Thoracic aorta endothelial cell (primary cell): ENCODE results near the gene PPM1N. TPM values are rescaled to one million over a fixed set of nuclear protein-coding genes. Genes with fewer than 3 reads are reported as not detected.

Source experiments
- total RNA-seq: library from RNA; depleted of rRNA; stranded (reverse); fragments of >200 nt; gene quantifications from 2 replicates; pipeline ENCODE4 v1.2.3, GENCODE V29; 2012

PPM1N gene, protein sequence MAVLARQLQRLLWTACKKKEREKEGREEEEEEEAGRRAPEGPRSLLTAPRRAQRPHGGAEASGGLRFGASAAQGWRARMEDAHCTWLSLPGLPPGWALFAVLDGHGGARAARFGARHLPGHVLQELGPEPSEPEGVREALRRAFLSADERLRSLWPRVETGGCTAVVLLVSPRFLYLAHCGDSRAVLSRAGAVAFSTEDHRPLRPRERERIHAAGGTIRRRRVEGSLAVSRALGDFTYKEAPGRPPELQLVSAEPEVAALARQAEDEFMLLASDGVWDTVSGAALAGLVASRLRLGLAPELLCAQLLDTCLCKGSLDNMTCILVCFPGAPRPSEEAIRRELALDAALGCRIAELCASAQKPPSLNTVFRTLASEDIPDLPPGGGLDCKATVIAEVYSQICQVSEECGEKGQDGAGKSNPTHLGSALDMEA
- total RNA-seq: 1.5 and 2.1 TPM in 2 replicates

DNA sequence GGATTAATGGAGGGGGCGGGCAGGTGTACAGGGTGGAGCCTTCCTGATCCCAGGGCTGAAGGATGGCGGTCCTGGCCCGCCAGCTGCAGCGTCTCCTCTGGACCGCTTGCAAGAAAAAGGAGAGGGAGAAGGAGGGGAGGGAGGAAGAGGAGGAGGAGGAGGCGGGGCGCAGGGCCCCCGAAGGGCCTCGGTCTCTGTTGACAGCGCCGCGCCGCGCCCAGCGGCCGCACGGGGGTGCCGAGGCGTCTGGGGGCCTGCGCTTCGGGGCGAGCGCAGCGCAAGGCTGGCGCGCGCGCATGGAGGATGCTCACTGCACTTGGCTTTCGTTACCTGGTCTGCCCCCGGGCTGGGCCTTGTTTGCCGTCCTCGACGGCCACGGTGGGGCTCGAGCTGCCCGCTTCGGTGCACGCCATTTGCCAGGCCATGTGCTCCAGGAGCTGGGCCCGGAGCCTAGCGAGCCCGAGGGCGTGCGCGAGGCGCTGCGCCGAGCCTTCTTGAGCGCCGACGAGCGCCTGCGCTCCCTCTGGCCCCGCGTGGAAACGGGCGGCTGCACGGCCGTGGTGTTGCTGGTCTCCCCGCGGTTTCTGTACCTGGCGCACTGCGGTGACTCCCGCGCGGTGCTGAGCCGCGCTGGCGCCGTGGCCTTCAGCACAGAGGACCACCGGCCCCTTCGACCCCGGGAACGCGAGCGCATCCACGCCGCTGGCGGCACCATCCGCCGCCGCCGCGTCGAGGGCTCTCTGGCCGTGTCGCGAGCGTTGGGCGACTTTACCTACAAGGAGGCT is at the start of gene PPM1N:
Gene PPM1N, plus strand, starts transcription at position 33 of the 785 bp plus-strand sequence. Its CDS starts 30 bp downstream, at position 63.

DNA sequence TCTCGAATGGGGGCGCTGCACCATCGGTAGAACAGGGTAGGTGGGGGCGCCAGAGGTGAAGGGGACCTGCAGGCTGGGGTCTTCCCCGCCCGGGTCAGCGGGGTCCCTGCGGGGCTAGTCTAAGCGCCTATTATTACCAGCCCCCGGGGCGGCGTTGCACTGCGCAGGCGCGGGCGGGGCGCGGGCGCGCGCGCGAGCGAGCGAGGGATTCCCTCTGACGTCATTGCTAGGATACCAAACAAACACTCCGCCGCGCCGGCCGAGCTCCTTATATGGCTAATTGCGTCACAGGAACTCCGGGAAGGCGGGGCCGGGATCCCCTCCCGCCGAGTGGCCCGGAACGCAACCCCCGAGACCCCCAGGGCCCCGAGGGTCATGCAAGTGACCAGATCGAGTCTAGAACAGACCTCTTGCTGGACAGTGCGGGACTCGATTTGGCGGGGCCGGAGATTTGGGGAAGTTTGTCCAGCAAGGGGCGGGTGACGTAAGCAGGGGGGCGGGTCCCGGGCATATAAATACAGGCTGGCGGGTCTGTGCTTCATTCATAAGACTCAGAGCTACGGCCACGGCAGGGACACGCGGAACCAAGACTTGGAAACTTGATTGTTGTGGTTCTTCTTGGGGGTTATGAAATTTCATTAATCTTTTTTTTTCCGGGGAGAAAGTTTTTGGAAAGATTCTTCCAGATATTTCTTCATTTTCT is 30.6 kb upstream of the PPM1N start, which contains the start of gene FOSB:
Gene FOSB, plus strand, starts transcription at position 541 of the 703 bp plus-strand sequence. CDS start 591 bp downstream, outside the sequence.

DNA sequence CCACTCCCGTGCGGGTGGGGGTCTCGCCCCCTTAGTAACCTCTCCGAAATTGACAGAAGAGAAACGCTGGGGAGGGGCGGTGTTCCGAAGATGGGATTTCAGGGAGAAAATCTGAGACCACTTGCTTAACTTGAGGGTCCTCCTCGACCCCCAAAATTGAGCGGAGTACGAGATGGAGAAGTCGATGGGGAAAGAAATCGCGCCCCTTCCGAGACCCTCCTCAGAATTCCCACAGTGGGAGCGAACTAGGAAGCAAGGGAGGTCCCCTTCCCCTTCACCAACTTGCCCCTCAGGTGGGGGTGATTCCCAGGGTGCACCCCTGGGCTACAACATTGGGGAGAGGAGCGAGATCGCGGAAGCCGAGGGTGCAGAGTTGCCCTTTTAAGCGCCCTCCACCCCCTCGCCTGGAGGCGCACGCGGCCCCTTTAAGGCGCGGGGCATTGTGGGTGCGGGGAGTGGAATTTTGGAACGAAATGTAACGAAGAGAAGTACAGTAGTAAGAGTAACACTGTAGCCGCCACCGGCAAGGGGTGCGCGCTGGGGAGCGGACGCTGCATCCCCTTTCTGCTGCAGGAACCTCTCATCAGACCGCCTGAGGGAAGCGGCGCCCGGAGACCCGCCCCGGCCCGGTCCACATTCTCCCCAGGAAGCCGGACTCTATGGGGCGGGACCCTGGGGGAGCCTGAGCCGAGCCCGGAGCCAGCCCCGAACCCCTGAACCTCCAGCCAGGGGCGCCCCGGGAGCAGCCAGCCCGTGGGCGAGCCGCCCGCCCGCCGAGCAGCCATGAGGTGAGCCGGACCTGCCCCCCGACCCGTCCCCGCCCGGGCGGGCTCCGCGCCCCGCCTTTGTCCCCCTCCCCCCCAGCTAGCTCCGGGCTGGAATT is 9.0 kb downstream of the PPM1N start, which contains the start of gene VASP:
Gene VASP, plus strand, starts transcription at position 491 of the 883 bp plus-strand sequence. Its CDS starts 293 bp downstream, at position 784.

Other genes starting within 250 kb of the PPM1N start
- 17.7 and 18.1 TPM in 2 replicates for gene MARK4, start 247.2 kb upstream of the PPM1N start, total RNA-seq
- gene CKM, start 175.6 kb upstream of the PPM1N start, total RNA-seq: not detected in 2 replicates
- not detected in 2 replicates for gene KLC3, start 157.7 kb upstream of the PPM1N start, total RNA-seq
- gene ERCC2, start 127.9 kb upstream of the PPM1N start, total RNA-seq: 38.0 and 39.5 TPM in 2 replicates
- gene PPP1R13L, start 93.4 kb upstream of the PPM1N start, total RNA-seq: 14.9 and 15.5 TPM in 2 replicates
- 22.0 and 24.5 TPM in 2 replicates for gene POLR1G, start 91.8 kb upstream of the PPM1N start, total RNA-seq
- 72.9 and 79.9 TPM in 2 replicates for gene ERCC1, start 74.5 kb upstream of the PPM1N start, total RNA-seq
- 0.27 and 0.65 TPM in 2 replicates for gene FOSB, start 30.4 kb upstream of the PPM1N start, total RNA-seq
- gene RTN2, start 1.4 kb upstream of the PPM1N start, total RNA-seq: 5.5 and 6.9 TPM in 2 replicates
- gene VASP, start 9.0 kb downstream of the PPM1N start, total RNA-seq: 178 and 185 TPM in 2 replicates
- 10.4 and 14.6 TPM in 2 replicates for gene OPA3, start 86.4 kb downstream of the PPM1N start, total RNA-seq
- gene GPR4, start 103.8 kb downstream of the PPM1N start, total RNA-seq: 10.0 and 15.7 TPM in 2 replicates
- gene EML2, start 141.0 kb downstream of the PPM1N start, total RNA-seq: 17.2 and 17.7 TPM in 2 replicates
- not detected in 2 replicates for gene GIPR, start 169.8 kb downstream of the PPM1N start, total RNA-seq
- 195 and 253 TPM in 2 replicates for gene SNRPD2, start 193.5 kb downstream of the PPM1N start, total RNA-seq
- 19.4 and 26.7 TPM in 2 replicates for gene QPCTL, start 194.2 kb downstream of the PPM1N start, total RNA-seq
- gene FBXO46, start 232.5 kb downstream of the PPM1N start, total RNA-seq: 9.8 and 12.1 TPM in 2 replicates
- not detected in 2 replicates for gene MEIOSIN, start 235.0 kb downstream of the PPM1N start, total RNA-seq